Measurements from ENCODE around the gene MIEF2.

The MIEF2 gene

DNA sequence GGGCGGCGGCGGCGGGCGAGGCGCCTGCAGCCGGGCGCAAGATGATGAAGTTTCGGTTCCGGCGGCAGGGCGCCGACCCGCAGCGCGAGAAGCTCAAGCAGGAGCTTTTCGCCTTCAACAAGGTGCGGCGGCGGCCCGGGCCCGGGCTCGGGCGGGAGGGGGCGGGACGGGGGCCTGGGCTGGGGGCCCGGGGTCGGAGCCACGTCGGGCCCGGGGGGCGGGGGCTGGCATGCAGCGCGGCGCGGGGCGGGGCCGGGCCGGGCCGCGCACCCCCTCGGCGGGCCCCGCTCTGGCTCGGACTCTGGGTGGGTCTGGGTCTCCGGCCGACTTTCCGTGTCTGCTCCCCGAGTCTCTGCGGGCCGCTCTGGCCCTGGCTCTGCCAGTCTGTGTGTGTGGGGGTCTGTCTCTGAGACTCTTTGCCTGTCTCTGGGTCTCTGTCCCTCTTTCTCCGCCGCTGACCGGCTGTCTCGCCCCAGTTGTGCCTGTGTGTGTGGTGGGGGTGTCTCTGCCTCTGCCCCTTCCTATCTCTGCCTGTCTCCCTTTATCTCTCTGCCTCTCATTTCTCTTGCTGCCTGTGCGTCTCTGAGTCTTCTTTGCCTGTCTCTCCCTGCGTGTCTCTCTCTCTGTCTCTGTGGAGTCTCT lies 34.7 kb upstream of the MIEF2 start:
- H3K4me2 ChIP-seq = peak overlapping the region; percentile 97
- peaks cover 42% of the 10 kb centered on the region for H3K4me1 ChIP-seq
- no peaks in the 10 kb centered on the region for H3K27me3 ChIP-seq
- peak overlapping the region; percentile 79 for H3K27ac ChIP-seq
- H3K4me3 ChIP-seq = peak overlapping the region; percentile 84
- TF ChIP-seq Cebpa-rat (IDR thresholded peaks at IDR 0.05) = no peak
- H4K20me1 ChIP-seq = peaks cover 49% of the 10 kb centered on the region
- H3K9ac ChIP-seq = peak overlapping the region; percentile 89
- H3K9me3 ChIP-seq = no peaks in the 10 kb centered on the region
- peaks cover under 1% of the 10 kb centered on the region; the same call in 1 of the 2 replicates for H3K36me3 ChIP-seq

DNA sequence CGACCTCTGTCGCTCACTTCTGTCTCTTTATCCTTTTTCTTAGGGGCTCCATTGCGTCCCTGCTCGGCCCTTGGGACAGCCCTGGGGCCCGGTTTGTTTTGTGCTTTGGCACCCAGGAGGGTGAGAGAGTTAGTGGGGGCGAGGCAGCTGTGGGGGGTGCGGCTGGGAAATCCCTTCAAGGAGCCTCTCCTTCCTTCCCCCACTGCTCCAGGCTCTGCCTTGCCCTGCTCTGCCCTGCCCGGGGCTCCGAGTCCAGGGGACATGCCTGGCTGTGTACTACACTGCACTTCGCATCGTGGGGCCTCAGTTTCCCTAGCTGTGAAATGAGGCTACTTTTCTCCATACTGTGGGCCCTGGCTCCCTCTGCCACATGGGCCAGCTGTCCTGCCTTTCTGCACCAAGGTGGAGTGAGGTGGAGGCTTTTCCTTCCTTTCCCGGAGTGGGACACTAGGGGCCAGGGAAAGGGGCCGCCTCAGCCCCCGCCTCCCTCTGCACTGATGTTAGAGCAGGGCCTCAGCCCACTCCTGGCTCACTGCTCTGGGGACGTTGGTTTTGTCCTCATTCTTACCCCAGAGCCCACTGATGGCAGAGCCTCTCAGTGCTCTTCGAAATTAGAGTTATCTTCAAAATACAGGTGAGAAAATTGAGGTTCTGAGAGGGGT lies 34.0 kb upstream of the MIEF2 start:
- peaks cover 7% of the 10 kb centered on the region; the same call in 1 of the 2 replicates for H3K36me3 ChIP-seq
- H3K27me3 ChIP-seq = no peaks in the 10 kb centered on the region
- no peaks in the 10 kb centered on the region for H3K9me3 ChIP-seq
- TF ChIP-seq Cebpa-rat (IDR thresholded peaks at IDR 0.05) = no peak
- H3K27ac ChIP-seq = peak overlapping the region; percentile 79
- peaks cover 35% of the 10 kb centered on the region for H3K4me1 ChIP-seq
- peak overlapping the region; percentile 97 for H3K4me2 ChIP-seq
- peak overlapping the region; percentile 84 for H3K4me3 ChIP-seq
- H3K9ac ChIP-seq = peak overlapping the region; percentile 89
- H4K20me1 ChIP-seq = peaks cover 55% of the 10 kb centered on the region

GRCh38 chr17:18227635-18228034 lies 32.8 kb upstream of the MIEF2 start:
- no peak overlapping the region for H3K27ac ChIP-seq
- no peak overlapping the region for H3K9ac ChIP-seq

GRCh38 chr17:18228176-18228682 lies 32.2 kb upstream of the MIEF2 start:
- no peak overlapping the region for H3K4me3 ChIP-seq
- no peaks in the 10 kb centered on the region for H3K9me3 ChIP-seq
- H3K27me3 ChIP-seq = no peaks in the 10 kb centered on the region
- 0 out of 2 replicates have a peak overlapping the region, but pooled peaks have one; percentile 10 for H3K9ac ChIP-seq
- peaks cover 32% of the 10 kb centered on the region for H3K4me1 ChIP-seq
- no peak for TF ChIP-seq Cebpa-rat (IDR thresholded peaks at IDR 0.05)
- H3K36me3 ChIP-seq = peaks cover 24% of the 10 kb centered on the region
- H3K27ac ChIP-seq = no peak overlapping the region
- H4K20me1 ChIP-seq = peaks cover 74% of the 10 kb centered on the region
- H3K4me2 ChIP-seq = no peak overlapping the region

More at GRCh38 chr17:18227635-18228034, 32.8 kb upstream of the MIEF2 start:
- no peak overlapping the region for H3K4me2 ChIP-seq
- TF ChIP-seq Cebpa-rat (IDR thresholded peaks at IDR 0.05) = no peak
- H3K27me3 ChIP-seq = no peaks in the 10 kb centered on the region
- H3K4me3 ChIP-seq = no peak overlapping the region
- peaks cover 68% of the 10 kb centered on the region for H4K20me1 ChIP-seq
- peaks cover 18% of the 10 kb centered on the region for H3K36me3 ChIP-seq
- H3K4me1 ChIP-seq = peaks cover 32% of the 10 kb centered on the region
- no peaks in the 10 kb centered on the region for H3K9me3 ChIP-seq

- H3K4me2 ChIP-seq = no peak overlapping the region
- no peak for TF ChIP-seq Cebpa-rat (IDR thresholded peaks at IDR 0.05)
- H3K36me3 ChIP-seq = peaks cover 34% of the 10 kb centered on the region
- H4K20me1 ChIP-seq = peaks cover 80% of the 10 kb centered on the region
- H3K27me3 ChIP-seq = no peaks in the 10 kb centered on the region
- no peaks in the 10 kb centered on the region for H3K9me3 ChIP-seq
- peaks cover 32% of the 10 kb centered on the region for H3K4me1 ChIP-seq
- no peak overlapping the region for H3K9ac ChIP-seq
- H3K27ac ChIP-seq = no peak overlapping the region
- H3K4me3 ChIP-seq = no peak overlapping the region
Measured at GRCh38 chr17:18229254-18229653, 31.2 kb upstream of the MIEF2 start.

DNA sequence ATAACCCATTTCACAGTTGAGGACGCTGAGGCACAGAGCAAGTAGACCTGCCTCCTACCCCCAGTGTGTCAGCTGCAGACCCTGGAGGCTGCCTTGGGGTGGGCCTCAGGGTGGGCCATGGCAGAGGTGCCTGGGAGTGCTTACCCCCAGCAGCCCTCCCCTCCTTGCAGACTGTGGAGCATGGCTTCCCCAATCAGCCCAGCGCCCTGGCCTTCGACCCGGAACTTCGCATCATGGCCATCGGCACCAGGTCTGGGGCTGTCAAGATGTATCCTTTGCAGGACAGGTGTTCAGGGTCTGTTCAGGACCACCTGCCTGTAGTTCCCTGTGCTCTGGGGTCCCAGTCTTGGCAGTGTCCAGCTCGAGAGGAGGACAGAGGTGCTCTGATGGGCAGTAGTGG lies 30.7 kb upstream of the MIEF2 start:
- Histone ChIP-seq H3K4me1 (peaks cover 28% of the 10 kb centered on the region), H3K4me3 (no peak overlapping the region), H3K27ac (no peak overlapping the region), H3K27me3 (no peaks in the 10 kb centered on the region), H3K4me2 (no peak overlapping the region), H3K9ac (no peak overlapping the region), H4K20me1 (peaks cover 80% of the 10 kb centered on the region), H3K9me3 (no peaks in the 10 kb centered on the region), H3K36me3 (peaks cover 39% of the 10 kb centered on the region)
- TF ChIP-seq Cebpa-rat (IDR thresholded peaks at IDR 0.05) = no peak

DNA sequence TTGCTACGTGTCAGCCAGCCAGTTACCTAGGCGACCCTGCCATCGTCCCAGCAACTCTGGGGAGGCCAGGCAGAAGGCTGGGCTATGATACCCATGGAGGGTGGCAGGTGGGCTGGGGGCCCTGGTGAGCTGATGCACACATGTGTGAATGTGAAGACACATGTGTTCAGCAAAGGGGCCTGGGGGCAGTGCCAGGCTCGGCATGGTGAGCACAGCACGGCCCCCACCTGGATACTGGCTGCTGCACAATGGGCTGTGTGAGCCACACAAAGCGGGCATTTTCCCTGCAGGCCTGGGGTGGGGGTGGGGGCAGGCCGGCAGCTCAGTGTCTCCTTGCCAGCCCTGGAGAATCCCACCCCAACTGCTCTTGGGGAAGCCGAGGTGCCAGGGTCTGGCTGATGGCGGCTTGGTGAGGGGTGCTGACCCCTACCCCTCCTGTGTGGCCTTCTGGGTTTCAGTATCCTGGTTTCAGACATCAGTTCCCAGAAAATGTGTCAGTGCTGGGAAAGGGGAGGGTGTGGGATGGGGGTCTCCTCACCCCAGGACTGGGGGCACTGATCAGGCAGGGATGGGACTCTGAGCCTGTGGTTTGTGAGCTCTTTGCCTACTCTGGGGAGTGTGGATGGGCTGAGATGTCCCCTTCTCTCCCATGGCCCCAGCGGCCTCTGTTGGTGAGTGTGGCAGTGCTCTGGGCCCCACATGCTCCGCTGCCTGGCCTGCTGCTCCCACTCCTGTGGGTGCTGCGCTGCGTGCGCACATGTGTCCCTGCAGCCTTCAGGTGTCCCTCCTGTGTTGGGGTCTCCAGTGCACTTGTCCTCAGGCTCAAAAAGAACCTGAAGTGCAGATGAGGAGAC lies 29.9 kb upstream of the MIEF2 start:
- no peak for TF ChIP-seq Cebpa-rat (IDR thresholded peaks at IDR 0.05)
- H3K4me3 ChIP-seq = no peak overlapping the region
- peaks cover 80% of the 10 kb centered on the region for H4K20me1 ChIP-seq
- H3K4me1 ChIP-seq = peaks cover 24% of the 10 kb centered on the region
- H3K27me3 ChIP-seq = no peaks in the 10 kb centered on the region
- H3K9me3 ChIP-seq = no peaks in the 10 kb centered on the region
- peaks cover 47% of the 10 kb centered on the region for H3K36me3 ChIP-seq
- no peak overlapping the region for H3K9ac ChIP-seq
- no peak overlapping the region for H3K4me2 ChIP-seq
- no peak overlapping the region for H3K27ac ChIP-seq

GRCh38 chr17:18231164-18231563 lies 29.3 kb upstream of the MIEF2 start:
- Histone ChIP-seq H4K20me1 (peaks cover 77% of the 10 kb centered on the region), H3K36me3 (peaks cover 53% of the 10 kb centered on the region)
- no peak for TF ChIP-seq Cebpa-rat (IDR thresholded peaks at IDR 0.05)

GRCh38 chr17:18233803-18234518 lies 26.5 kb upstream of the MIEF2 start:
- no peaks in the 10 kb centered on the region for H3K4me1 ChIP-seq
- no peak overlapping the region for H3K4me3 ChIP-seq
- no peak for TF ChIP-seq Cebpa-rat (IDR thresholded peaks at IDR 0.05)
- H3K4me2 ChIP-seq = no peak overlapping the region
- H3K36me3 ChIP-seq = peaks cover 80% of the 10 kb centered on the region
- H3K27me3 ChIP-seq = no peaks in the 10 kb centered on the region
- H4K20me1 ChIP-seq = peaks cover 52% of the 10 kb centered on the region
- no peaks in the 10 kb centered on the region for H3K9me3 ChIP-seq
- no peak overlapping the region for H3K27ac ChIP-seq
- no peak overlapping the region for H3K9ac ChIP-seq

More at GRCh38 chr17:18231164-18231563, 29.3 kb upstream of the MIEF2 start:
- Histone ChIP-seq H3K9ac (no peak overlapping the region), H3K4me2 (no peak overlapping the region), H3K4me1 (peaks cover 22% of the 10 kb centered on the region), H3K27me3 (no peaks in the 10 kb centered on the region), H3K9me3 (no peaks in the 10 kb centered on the region), H3K27ac (no peak overlapping the region), H3K4me3 (no peak overlapping the region)

Data from BLaER1 (cell line).